HS-5 (cell line): Measurements from ENCODE around the gene MMP21.

Source experiments
- DNase-seq: peaks from one replicate; pipeline ENCODE4 v3.0.0-alpha.2; 2012; ENCODE audit warnings: low read depth

MMP21 gene

GRCh38 chr10:125765835-125766234 is 9.8 kb downstream of the MMP21 start:
- no peak for DNase-seq

DNA sequence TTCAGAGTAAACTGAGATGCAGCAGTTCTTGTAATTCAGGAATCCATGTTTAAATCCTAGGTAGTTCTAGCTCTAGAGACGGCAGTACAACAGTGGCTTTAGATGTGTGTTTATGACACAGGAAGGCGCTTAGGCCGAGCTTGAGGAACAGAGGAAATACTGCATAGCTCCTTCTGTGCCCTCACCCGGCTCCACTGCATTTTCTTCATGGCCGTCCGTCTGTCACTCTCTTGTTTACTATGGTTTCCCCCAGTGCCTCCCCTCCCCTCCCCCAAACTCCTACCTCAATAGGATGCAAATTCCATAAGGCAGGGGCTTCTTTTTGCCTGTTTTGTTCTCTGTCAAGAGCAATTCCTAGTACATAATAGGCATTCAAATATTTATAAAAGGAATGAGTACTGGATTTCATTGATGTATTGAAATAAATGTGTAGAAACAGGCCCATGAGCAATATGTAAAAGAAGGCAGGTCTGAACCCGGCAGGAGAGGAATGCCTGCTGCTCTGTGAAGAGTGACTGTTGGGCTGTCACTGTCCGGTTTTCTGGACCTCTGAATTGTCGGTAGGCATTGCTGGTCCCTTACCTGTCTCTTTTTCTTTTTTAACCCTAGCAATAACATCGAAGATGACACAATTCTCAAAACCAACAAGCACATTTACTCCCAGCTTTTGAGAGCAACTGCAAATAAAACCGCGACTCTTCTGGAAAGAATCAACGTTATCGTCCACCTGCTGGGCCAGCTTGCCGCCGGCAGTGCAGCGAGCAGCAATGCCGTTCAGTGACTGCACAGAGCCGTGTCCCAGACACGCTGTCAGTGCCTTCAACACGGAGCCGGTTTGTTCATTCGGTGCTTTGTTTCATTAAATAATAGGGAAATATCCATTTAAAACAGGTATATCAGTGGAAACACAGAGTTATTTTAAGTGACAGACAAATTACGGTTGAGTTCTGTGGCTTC is 12.7 kb downstream of the MMP21 start:
- DNase-seq: no peak

DNA sequence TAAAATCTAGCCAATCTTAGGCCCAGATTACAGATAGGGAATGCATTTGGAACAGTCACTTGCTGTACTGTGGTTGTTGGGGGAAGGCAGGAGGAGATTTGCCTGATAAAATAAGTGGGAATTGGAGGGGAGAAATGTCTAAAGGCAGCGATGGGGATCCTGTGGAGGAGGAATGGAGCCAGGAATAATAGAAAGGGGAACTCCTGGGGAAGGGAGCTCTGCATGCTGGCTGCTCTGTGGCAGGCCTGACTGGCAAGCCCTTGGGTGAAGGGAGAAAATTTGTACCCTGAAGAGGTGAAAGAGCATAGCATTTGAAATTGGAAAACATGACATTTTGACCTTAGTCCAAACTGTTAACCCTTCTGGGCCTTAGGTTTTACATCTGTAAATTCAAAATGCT is 13.7 kb downstream of the MMP21 start:
- no peak for DNase-seq

- no peak for DNase-seq
Measured at GRCh38 chr10:125757742-125758141, 17.9 kb downstream of the MMP21 start.

GRCh38 chr10:125756853-125757487 is 18.7 kb downstream of the MMP21 start:
- no peak for DNase-seq

DNA sequence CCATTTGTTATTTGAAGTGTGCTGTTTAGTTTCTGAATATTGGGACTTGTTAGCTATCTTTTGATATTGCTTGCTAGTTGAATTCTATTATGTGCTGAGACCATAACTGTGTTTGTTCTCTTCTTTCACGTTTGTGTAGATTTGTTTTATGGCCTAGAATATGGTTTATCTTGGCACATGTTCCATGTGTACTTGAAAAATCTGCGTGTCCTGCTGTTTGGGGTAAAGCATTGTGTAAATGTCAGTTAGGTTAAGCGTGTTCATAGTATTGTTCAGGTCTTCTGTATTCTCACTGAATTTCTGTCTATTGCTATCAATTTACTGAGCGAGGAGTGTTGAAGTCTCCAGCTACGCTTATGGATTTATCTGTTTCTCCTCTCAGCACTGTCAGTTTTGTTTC is 19.4 kb downstream of the MMP21 start:
- no peak for DNase-seq

DNA sequence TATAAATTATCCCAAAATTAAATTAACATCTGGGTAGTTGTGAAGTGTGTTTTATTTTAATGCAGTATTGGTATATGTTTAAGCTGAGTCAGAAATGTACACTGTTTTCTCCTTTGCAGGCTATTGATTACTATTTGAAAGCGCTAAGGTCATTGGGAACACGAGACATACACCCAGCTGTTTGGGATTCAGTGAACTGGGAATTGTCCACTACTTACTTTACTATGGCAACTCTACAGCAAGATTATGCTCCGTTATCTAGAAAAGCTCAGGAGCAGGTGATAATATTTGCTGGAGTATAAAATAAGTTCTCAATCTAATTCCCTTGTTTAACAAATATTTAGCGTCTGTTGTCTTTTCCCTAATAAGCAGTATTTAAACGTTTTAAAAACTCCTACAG is 28.2 kb downstream of the MMP21 start:
- DNase-seq: no peak

DNA sequence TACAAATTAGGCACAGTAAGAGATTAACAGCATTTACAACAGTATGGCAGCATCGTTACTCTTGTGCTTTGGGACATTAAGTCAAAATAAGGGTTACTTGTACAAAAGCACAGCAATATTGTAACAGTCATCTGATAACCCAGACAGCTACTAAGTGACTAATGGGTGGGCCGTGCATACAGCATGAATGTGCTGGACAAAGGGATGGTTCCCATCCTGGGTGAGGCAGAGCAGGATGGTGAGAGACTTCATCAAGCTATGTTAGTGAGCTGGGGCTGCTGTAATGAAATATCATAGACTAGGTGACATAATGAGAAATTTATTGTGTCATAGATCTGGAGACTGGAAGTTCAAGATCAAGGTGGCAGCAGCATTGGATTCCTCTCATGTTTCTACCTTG is 30.7 kb downstream of the MMP21 start:
- no peak for DNase-seq

DNA sequence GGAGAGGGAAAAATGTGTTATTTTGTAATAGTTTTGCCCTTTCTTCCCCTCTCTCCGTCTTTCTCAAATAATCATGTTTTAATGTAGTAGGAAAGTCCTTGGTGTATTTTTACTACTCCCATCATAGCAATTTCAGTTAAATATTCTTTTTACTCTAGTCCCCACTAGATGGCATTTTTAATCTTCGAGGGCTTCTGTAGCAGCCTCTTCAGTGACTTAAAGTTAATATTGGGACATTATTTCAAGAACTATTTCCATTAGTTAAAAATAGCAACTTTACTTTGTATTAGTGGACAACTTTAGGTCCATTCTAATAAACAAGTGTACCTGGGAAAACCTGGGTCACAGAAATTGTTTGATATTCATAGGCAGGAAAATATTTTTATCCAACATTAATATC is 33.2 kb downstream of the MMP21 start:
- DNase-seq: no peak

DNA sequence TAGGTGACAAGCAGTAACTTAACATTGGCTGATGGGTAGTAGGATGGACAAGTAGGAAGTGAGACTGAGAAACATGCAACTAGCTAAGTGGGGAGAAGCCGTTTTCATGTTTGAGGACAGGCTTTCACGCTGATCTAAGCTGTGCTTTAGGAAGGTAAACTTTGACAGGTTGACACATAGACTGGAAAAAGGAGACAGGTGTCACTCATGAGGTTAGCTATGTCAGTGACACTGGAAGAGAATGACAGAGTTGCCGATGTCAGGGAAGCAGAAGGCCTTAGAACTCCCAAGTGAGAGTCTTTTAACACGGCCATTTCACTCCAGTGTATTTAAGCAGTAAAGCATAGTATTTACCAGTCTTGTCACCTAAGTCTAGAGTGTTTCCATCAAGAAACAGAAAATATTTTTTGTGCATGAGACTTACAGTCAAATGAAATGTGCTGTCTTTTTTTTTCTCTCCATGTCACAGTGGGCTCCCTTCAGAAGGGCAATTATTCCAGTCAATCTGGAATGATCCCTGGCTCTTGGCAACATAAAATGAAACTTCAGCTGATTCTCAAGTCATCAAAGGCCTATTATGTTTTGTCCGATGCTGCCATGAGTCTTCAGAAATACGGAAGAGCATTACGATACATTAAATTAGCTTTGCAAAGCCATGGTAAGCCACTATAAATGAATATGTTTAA is 35.5 kb downstream of the MMP21 start:
- no peak for DNase-seq

GRCh38 chr10:125738206-125738605 is 37.4 kb downstream of the MMP21 start:
- DNase-seq: no peak

DNA sequence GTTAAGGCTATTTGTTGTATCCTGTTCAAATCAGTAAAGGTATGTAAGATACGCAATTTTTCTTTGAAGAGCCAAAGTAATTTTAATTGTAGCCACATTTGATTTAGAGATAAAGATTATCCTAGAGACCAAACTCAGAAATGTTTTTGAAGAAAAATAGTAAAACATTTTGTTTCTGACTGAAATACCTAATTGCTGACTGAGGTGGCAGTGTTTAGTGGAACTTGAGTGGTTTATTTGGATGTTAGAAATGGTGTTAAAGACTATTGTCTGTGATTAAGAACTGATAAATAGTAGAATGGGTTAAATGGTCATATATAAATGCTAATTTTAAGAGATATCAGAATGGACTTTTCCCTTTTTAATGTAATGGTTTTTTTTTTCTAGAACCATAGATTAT is 40.8 kb downstream of the MMP21 start:
- DNase-seq: no peak

- DNase-seq: no peak
Measured at GRCh38 chr10:125734148-125734547, 41.5 kb downstream of the MMP21 start.

DNA sequence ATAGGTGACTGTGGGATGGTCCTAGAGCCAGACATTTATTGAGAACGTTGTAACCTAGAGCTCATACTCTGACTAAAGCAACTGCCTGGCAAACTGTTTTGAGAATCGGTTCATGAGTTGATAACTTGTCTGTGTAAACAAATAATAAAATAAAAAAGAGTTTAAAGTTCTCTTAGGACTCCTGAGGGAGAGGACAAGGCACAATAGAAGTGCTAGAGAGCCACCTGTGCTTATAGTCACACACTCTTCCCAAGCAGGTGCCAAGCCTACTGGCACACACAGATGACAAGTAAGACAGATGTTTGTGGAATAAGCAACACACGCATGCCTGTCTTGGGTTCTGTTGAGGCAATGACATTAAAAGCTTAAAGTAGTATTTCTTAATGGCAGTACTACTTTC is 48.2 kb downstream of the MMP21 start:
- no peak for DNase-seq

DNA sequence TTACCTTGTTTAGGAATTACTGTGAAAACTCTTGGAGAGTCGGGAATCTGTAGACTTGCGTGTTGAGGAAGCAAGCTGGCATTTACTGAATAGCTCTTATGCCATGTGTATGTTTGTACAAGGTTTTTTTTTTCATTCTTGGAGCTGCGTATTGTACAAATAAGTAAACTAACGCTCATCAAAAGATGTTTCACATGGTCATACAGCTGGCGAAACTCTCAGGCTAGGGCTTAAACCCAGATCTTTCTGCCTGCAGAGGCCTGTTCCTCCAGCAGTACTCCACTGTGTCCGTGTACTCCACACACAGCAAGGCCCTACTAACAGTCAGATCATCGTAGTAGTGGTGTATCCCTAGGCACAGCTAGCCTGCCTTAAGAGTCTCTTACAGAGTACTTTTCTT is 48.7 kb downstream of the MMP21 start:
- DNase-seq: no peak

DNA sequence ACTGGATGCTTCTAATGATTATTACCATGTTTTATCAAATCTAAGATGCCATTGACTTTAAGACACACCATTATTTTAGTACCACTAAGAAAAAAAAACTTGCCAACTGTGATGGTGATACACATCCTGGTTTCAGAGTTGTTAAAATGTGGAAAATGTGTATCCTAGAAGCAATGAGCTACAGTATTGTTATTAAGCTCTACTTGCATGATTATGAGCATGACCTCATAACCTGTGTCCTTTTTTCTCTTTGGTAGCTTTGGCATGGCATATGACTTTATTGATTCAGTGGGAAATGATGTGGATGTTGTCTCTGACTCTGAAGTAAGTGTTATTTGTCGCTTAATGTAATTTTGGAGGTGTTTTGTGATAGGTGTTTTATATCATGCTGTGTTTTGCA is 52.8 kb downstream of the MMP21 start:
- DNase-seq: no peak

DNA sequence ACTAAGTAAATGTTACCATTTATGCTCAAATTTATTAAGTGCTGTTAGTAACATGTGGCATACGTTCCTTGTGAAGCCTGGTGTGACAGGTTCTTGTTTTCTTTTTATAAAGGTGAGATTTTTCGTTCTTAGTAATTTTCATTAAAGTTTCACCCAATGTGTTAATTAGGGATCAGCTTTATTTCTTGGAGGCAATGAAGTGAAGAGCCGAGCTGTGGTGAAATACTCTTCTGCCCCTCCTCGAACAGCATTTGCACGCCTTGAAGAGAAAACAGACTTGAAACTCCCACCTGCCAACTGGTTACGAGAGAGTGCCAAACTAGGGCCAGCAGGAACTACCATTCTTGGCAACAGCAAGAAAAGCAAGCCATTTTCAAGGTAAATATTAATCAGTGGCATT is 54.6 kb downstream of the MMP21 start:
- no peak for DNase-seq

DNA sequence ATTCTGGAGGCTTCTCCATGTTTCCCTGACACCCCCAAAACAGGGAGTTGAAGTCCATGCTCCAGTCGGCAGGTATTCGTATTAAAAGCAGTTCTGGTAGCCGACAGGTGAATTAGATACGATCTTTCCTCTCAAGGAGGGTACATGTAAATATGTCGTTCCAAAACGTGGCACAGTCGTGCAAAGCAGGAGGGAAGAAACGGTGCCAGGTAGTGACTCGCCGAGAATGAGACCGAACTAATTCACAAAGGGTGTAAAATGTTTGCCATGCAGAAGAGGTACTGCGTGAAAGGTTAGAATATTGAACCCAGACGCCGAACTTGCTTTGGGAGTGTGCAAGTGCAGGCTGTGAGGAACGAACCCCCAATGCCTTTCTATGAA is 55.6 kb downstream of the MMP21 start:
- no peak for DNase-seq

- peak; percentile 95 for DNase-seq
Measured at GRCh38 chr10:125719173-125720001, 56.2 kb downstream of the MMP21 start, which contains the start of gene EDRF1. TSS of gene EDRF1 (plus strand) at chr10:125719709. CDS start at chr10:125719808, 99 bp downstream.
